K562 (cell line): ENCODE data around the gene TRIOBP. TPM values are rescaled to one million over a fixed set of nuclear protein-coding genes. Genes with fewer than 3 reads are reported as not detected.

Experiments
- ADNP ChIP-seq: fragments of 200-800 bp; sonication (Bioruptor generic); IDR thresholded peaks from 2 replicates; pipeline ENCODE4 v1.6.1; 2016; ENCODE audit warnings: missing genetic modification characterization, missing compliant biosample characterization
- ASH1L ChIP-seq: fragments of 450-650 bp; IDR thresholded peaks from 2 replicates; pipeline ENCODE4 v1.6.1; 2018; ENCODE audit warnings: borderline replicate concordance, mild to moderate bottlenecking, low read depth; ENCODE audit not compliant: partially characterized antibody
- BRD9 ChIP-seq: fragments of 450-650 bp; IDR thresholded peaks from 2 replicates; pipeline ENCODE4 v1.6.1; 2018; ENCODE audit warnings: low read depth; ENCODE audit not compliant: partially characterized antibody
- CBX8 ChIP-seq: fragments of 200-600 bp; sonication (generic); IDR thresholded peaks from 2 replicates; pipeline ENCODE4 v1.6.1; 2012; ENCODE audit warnings: borderline replicate concordance, mixed run types, low read depth, mild to moderate bottlenecking, moderate library complexity, mixed read lengths, low read length, control low read depth, inconsistent platforms; ENCODE audit not compliant: poor library complexity, severe bottlenecking; ENCODE audit errors: extremely low read depth
- CREB1 ChIP-seq, 2 experiments: sonication (generic) in 1 of 2; formaldehyde crosslinking in 1 of 2; IDR thresholded peaks; 2 replicates each; pipeline versions ENCODE4 v1.6.1 to v1.8.0; 2012 to 2022; ENCODE audit warnings: inconsistent platforms in 1 of 2, mild to moderate bottlenecking in 1 of 2, missing genetic modification reagents in 1 of 2, moderate library complexity in 1 of 2
- CREB3L1 ChIP-seq: fragments of 450-650 bp; IDR thresholded peaks from 2 replicates; pipeline ENCODE4 v1.6.1; 2014; ENCODE audit warnings: low read depth, mild to moderate bottlenecking, moderate library complexity, borderline replicate concordance
- HDAC1 ChIP-seq, 2 experiments: fragments of 450-650 bp; IDR thresholded peaks; 2 replicates each; pipeline ENCODE4 v1.6.1; 2016 to 2017; ENCODE audit warnings: inconsistent platforms in 1 of 2, mild to moderate bottlenecking in 1 of 2, moderate library complexity in 1 of 2
- MCM2 ChIP-seq: fragments of 450-650 bp; IDR thresholded peaks from 2 replicates; pipeline ENCODE4 v1.6.1; 2017; ENCODE audit warnings: low read depth, mild to moderate bottlenecking
- MLX ChIP-seq, 2 experiments: fragments of 450-650 bp in 1 of 2; sonication (generic) in 1 of 2; formaldehyde crosslinking; conservative IDR thresholded peaks; 2 replicates each; pipeline versions ENCODE4 v1.4.0 to v1.8.1; 2020 to 2022; ENCODE audit warnings: mild to moderate bottlenecking in 1 of 2, missing genetic modification reagents in 1 of 2
- MXI1 ChIP-seq: IDR thresholded peaks from 2 replicates; pipeline ENCODE4 v1.6.1; 2011; ENCODE audit warnings: low read depth, mild to moderate bottlenecking, improper control_type of control experiment, low read length
- MYC ChIP-seq, 2 experiments: fragments of 250-450 bp in 1 of 2; sonication (Bioruptor Pico) in 1 of 2; IDR thresholded peaks; 2 replicates each; pipeline versions ENCODE4 v1.5.1 to v1.6.1; 2012 to 2021; ENCODE audit warnings: low read depth in 2 of 2, borderline replicate concordance in 1 of 2, improper control_type of control experiment in 1 of 2, low read length in 1 of 2, mild to moderate bottlenecking in 1 of 2, moderate library complexity in 1 of 2
- NEUROD1 ChIP-seq: fragments of 150-350 bp; IDR thresholded peaks from 2 replicates; pipeline ENCODE4 v1.6.1; 2014; ENCODE audit warnings: borderline replicate concordance, low read length, low read depth; ENCODE audit not compliant: partially characterized antibody
- POLR2A ChIP-seq: fragments of 450-650 bp; conservative IDR thresholded peaks from 2 replicates; pipeline ENCODE4 v1.6.1; 2016
- POLR2G ChIP-seq: fragments of 200-400 bp; formaldehyde crosslinking; IDR thresholded peaks from 2 replicates; pipeline ENCODE4 v1.6.1; 2017; ENCODE audit warnings: low read depth, mild to moderate bottlenecking, antibody characterized with exemption, low read length, moderate library complexity
- POU5F1 ChIP-seq: fragments of 150-350 bp; IDR thresholded peaks from 2 replicates; pipeline ENCODE4 v1.6.1; 2014; ENCODE audit warnings: borderline replicate concordance, low read length, low read depth, mild to moderate bottlenecking; ENCODE audit not compliant: partially characterized antibody
- RFX1 ChIP-seq: fragments of 450-650 bp; IDR thresholded peaks from 2 replicates; pipeline ENCODE4 v1.6.1; 2016; ENCODE audit warnings: mild to moderate bottlenecking, moderate library complexity
- SOX6 ChIP-seq: fragments of 450-650 bp; IDR thresholded peaks from 2 replicates; pipeline ENCODE4 v1.6.1; 2014; ENCODE audit warnings: mild to moderate bottlenecking
- SREBF1 ChIP-seq: fragments of 150-350 bp; IDR thresholded peaks from 2 replicates; pipeline ENCODE4 v1.6.1; 2014; ENCODE audit warnings: antibody characterized with exemption, low read depth, low read length, borderline replicate concordance
- ZBTB7A ChIP-seq: IDR thresholded peaks from 2 replicates; pipeline ENCODE4 v1.6.1; 2011; ENCODE audit warnings: low read depth, mild to moderate bottlenecking, low read length, moderate library complexity, borderline replicate concordance; ENCODE audit not compliant: control insufficient read depth
- ZEB2 ChIP-seq: fragments of 450-650 bp; IDR thresholded peaks from 2 replicates; pipeline ENCODE4 v1.6.1; 2016
- ZFX ChIP-seq: sonication (generic); formaldehyde crosslinking; IDR thresholded peaks from 2 replicates; pipeline ENCODE4 v1.8.0; 2022; ENCODE audit warnings: mild to moderate bottlenecking, missing genetic modification reagents, moderate library complexity
- ZNF121 ChIP-seq: sonication (generic); formaldehyde crosslinking; conservative IDR thresholded peaks from 2 replicates; pipeline ENCODE4 v1.8.0; 2022; ENCODE audit warnings: missing genetic modification reagents
- ZNF354B ChIP-seq: fragments of 250-450 bp; sonication (Bioruptor Pico); IDR thresholded peaks from 2 replicates; pipeline ENCODE4 v1.4.0; 2020
- ZNF408 ChIP-seq: fragments of 250-450 bp; sonication (Bioruptor Pico); IDR thresholded peaks from 2 replicates; pipeline ENCODE4 v1.4.0; 2020; ENCODE audit warnings: low read depth, mild to moderate bottlenecking, moderate library complexity
- ZNF766 ChIP-seq: fragments of 200-800 bp; sonication (Bioruptor generic); conservative IDR thresholded peaks from 2 replicates; pipeline ENCODE4 v1.6.1; 2016; ENCODE audit warnings: missing genetic modification characterization, missing compliant biosample characterization
- polyA plus RNA-seq, 8 experiments: library from polyadenylated mRNA; depleted of rRNA in 4 of 8; stranded (reverse) in 5 of 8; unstranded in 3 of 8; fragments of >200 nt; fragmentation: Nextera tagmentation in 2 of 8; fragmentation: Illumina TruSeq in 1 of 8; extraction: Ambion mirVana in 2 of 8; extraction: Trizol in 1 of 8; gene quantifications; 2 replicates each; pipeline versions ENCODE4 v1.2.1 to v1.2.3, GENCODE V29; 2011 to 2014; ENCODE audit warnings: inconsistent platforms in 1 of 8, missing spikeins in 1 of 8
- total RNA-seq, 7 experiments: library from RNA; depleted of rRNA in 6 of 7; stranded (reverse); fragments of >200 nt in 6 of 7; fragmentation: Illumina TruSeq in 2 of 7; extraction: Trizol in 2 of 7; gene quantifications; 2 replicates each; pipeline versions ENCODE4 v1.2.1 to v1.2.3, GENCODE V29; 2011 to 2021; ENCODE audit warnings: low replicate concordance in 1 of 7

The TRIOBP gene
- total and polyA plus RNA-seq, 9 of the 15 experiments (the other 6 are each of a cell fraction or from before 2014, with no cell fraction given): 0.24 to 13.8 (median 5.5) TPM

GRCh38 chr22:37686002-37686982, 10.6 kb upstream of the TRIOBP start, which contains the start of gene NOL12 (continued):
- peak; percentile 90 for TF ChIP-seq ZFX (CRISPR knock-in tag)
- peak; percentile 78 for TF ChIP-seq POLR2G
- TF ChIP-seq RFX1: no peak
- no peak for TF ChIP-seq SOX6
- no peak for TF ChIP-seq BRD9
- peak in 1 of 2 experiments; percentile 95; a peak in 2 of 4 replicates for TF ChIP-seq HDAC1 (IDR thresholded peaks at IDR 0.05)
- TF ChIP-seq CREB3L1: peak; percentile 62; the same call in 1 of the 2 replicates
- TF ChIP-seq ZNF354B (CRISPR knock-in tag): no peak
- TF ChIP-seq MCM2: no peak
- peak; percentile 81 for TF ChIP-seq POLR2A
- no peak for TF ChIP-seq POU5F1
- peak; percentile 97 for TF ChIP-seq ZEB2
- no peak for TF ChIP-seq MLX (CRISPR knock-in tag; conservative IDR thresholded peaks at IDR 0.05)
- TF ChIP-seq ZNF121: 0 out of 2 replicates have a peak, but pooled peaks have one; percentile 27
- peak; percentile 89 for TF ChIP-seq MYC (IDR thresholded peaks at IDR 0.05; ENCODE audit: low read depth, low read length)
- peak; percentile 91; the same call in 1 of the 2 replicates for TF ChIP-seq MYC (CRISPR knock-in tag; IDR thresholded peaks at IDR 0.05; ENCODE audit: borderline replicate concordance, low read depth)
- TF ChIP-seq MXI1: 0 out of 2 replicates have a peak, but pooled peaks have one; percentile 10
- TF ChIP-seq CREB1 (IDR thresholded peaks at IDR 0.05): peak; percentile 66
- peak; percentile 82 for TF ChIP-seq CREB1 (CRISPR knock-in tag; IDR thresholded peaks at IDR 0.05)
- TF ChIP-seq ZNF766 (CRISPR knock-in tag): 0 out of 2 replicates have a peak, but pooled peaks have one; percentile 20
- peak; percentile 38 for TF ChIP-seq ASH1L
- no peak for TF ChIP-seq CBX8
- no peak for TF ChIP-seq ADNP (tag)
- no peak for TF ChIP-seq ZNF408 (CRISPR knock-in tag)
- TF ChIP-seq ZBTB7A: peak; percentile 62; the same call in 1 of the 2 replicates
- TF ChIP-seq SREBF1: no peak
- TF ChIP-seq NEUROD1: peak; percentile 85
